LNCAP (cell line): Measurements from ENCODE around the gene GTF3A.

Source experiments
- CTCF ChIP-seq: fragments of 450-650 bp; IDR thresholded peaks from 2 replicates; pipeline ENCODE4 v1.5.1; 2017; ENCODE audit warnings: mild to moderate bottlenecking

The GTF3A gene

DNA sequence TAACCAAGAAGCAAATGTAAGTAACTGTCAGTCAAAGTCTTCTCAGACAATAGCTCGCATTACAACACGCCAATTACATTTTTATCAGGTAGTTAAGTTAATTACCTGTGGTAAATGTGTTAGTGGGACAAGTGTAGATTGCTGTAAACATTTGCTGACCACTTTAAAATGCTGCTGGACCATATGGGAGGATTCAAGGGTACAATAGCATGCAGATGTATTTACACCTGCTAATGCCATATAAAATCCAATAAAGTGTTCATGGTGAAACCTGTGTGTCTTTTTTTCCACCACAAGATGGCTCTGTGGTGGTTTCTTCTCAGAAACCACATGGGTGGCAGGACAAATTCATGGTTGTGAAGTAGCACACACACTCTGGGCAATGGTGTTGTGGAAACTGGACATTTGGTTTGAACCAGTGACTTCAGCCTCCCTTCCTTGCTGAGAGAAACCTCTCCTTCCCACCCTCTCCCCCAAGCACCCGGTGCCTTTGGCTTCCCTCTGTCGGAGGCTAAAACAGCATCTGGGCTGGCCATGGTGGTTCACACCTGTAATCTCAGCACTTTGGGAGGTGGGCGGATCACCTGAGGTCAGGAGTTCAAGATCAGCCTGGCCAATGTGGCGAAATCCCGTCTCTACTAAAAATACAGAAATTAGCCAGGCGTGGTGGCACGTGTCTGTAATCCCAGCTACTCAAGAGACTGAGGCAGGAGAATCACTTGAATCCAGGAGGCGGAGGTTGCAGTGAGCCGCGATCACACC, 18.1 kb upstream of the GTF3A start:
- peak; percentile 61 for TF ChIP-seq CTCF

DNA sequence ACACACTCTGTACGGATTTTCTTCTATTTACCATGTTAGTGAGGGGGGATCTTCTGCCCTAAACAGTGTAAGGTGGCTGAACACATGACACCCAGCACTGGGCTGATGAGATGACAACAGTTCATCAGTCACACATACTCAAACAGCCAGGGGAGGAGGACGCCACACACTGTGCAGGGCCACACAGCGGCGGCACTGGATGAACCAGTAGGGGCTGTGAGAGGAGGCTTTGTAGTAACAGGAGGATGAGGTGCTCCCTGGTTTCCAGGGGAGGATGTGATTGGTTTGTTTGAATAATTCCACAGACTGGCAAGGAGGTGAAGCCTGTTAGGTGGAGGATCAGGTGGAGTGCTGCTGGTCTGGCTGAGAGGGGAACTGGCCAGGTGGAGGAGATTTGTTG, 16.3 kb upstream of the GTF3A start:
- TF ChIP-seq CTCF: no peak

DNA sequence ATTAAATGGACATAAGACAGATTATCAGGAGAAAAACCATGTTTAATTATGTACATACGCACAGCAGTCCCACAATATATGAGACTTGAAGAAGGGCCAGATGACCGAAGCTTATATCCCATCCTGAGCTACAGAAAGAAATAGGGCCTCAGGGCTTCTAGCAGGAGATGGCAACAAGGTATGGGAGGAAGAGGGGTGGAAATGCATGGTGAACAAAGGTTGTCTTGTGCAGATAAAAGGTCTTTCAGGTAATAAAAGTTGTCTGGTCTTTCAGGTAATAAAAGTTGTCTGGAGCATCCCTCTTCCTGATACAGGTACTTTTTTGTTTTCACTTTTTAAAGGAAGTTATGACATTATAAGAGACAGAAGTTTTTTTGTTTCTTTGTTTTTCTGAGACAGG, 15.4 kb upstream of the GTF3A start:
- TF ChIP-seq CTCF: no peak

GRCh38 chr13:27411341-27411740, 13.1 kb upstream of the GTF3A start:
- TF ChIP-seq CTCF: no peak

GRCh38 chr13:27415116-27415515, 9.3 kb upstream of the GTF3A start:
- no peak for TF ChIP-seq CTCF

DNA sequence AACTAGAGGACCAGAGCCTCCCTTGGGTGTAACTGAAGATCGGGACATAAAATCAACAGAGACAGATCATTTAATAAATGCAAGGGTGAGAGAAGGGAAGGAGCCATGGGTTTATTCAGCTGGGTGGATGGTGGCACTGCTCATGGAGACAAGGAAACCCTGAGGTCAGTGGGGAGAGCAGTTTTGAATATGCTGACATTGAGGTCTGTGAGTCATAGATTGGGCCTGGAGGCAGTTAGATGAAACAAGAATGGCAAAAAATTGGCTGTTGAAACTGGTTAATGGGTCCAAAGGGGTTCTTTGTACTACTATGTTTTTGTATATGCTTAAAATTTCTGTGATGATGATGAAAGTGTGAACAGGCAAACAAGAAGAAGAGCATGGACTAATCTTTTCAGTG, 5.1 kb upstream of the GTF3A start:
- TF ChIP-seq CTCF: no peak

GRCh38 chr13:27421101-27421871, 3.1 kb upstream of the GTF3A start:
- TF ChIP-seq CTCF: no peak
